ENCODE measurements around the gene TSSK6. TPM values are rescaled to one million over a fixed set of nuclear protein-coding genes. Genes with fewer than 3 reads are reported as not detected.

TSSK6 gene
- total RNA-seq, 1 experiment from 2014 or later: 4.5 TPM

DNA sequence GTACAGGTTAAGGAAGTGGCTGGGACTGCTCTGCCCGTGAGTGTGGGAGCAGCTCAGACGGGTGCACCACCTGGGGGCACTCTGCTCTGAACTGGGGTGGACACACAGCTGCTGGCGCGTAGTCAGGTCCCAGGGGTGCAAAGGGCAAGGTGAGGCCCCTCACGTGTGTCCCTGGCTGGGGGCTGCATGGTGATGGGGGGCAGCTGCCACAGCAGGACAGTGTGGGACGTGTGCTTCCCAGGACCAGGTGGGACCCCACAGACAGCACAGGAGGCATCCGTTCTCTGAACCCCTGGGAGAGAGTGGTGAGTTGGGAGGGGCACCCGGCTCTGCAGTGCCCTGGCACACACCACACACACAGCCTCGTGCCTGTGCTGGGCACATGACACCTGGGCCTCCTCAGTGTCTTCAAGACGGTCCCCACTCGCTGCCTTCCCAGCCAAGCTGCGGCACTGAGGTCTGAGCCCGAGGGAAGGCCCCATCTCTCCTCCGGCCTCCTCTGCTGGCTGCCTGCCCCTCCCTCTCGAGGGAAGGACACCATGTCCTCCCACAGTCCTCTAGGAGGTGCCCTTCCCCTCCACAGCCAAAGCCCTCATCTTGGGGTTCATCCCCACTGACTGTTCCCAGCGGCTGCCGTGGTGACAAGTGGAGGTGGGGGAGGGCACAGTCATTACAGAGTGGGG, 47.5 kb upstream of the TSSK6 start:
- H3K4me3 ChIP-seq (ENCODE audit: low read length): no peak overlapping the region
- ChIA-PET CTCF (no interaction called here), POLR2A (ENCODE audit: unreplicated experiment) (no interaction called here)
- no peak overlapping the region for H3K27ac ChIP-seq (ENCODE audit: low read length)
- H3K4me2 ChIP-seq (ENCODE audit: low read length): no peak overlapping the region
- no peaks in the 10 kb centered on the region for H3K9me3 ChIP-seq (ENCODE audit: low read length)
- no peaks in the 10 kb centered on the region for H3K4me1 ChIP-seq (ENCODE audit: insufficient read depth, low read length)
- intact Hi-C loops (cut with micrococcal nuclease): no loop called here
- DNase-seq (no peak), ATAC-seq (no peak)
- H3K9me2 ChIP-seq (replicated peaks; ENCODE audit: low read length): no peaks in the 10 kb centered on the region
- no peak overlapping the region for H3K9ac ChIP-seq (ENCODE audit: low read length)
- BruUV-seq (replicated peaks): no TSS peak
- H3F3A ChIP-seq (ENCODE audit: low read length, unreplicated experiment): no peaks in the 10 kb centered on the region
- H3K79me2 ChIP-seq (ENCODE audit: low read length): no peaks in the 10 kb centered on the region
- H2AFZ ChIP-seq (ENCODE audit: low read length): no peak overlapping the region
- peaks cover 6% of the 10 kb centered on the region; the same call in 1 of the 2 replicates for H3K36me3 ChIP-seq (ENCODE audit: low read depth, low read length)
- TF ChIP-seq CTCF (conservative IDR thresholded peaks at IDR 0.05; ENCODE audit: low read depth, low read length): 0 out of 2 replicates have a peak, but pooled peaks have one; percentile 18
- TF ChIP-seq EZH2 (IDR thresholded peaks at IDR 0.05; ENCODE audit: low read length, unreplicated experiment): no peak
- no peaks in the 10 kb centered on the region for H3K27me3 ChIP-seq (ENCODE audit: low read length)
- H4K20me1 ChIP-seq (ENCODE audit: low read length): no peaks in the 10 kb centered on the region

- H3K9me3 ChIP-seq (ENCODE audit: low read length): no peaks in the 10 kb centered on the region
- H3K4me2 ChIP-seq (ENCODE audit: low read length): no peak overlapping the region
- H3K79me2 ChIP-seq (ENCODE audit: low read length): no peaks in the 10 kb centered on the region
- no peaks in the 10 kb centered on the region for H3K9me2 ChIP-seq (replicated peaks; ENCODE audit: low read length)
- no peak for DNase-seq
- BruUV-seq (replicated peaks): no TSS peak
- no peak overlapping the region for H2AFZ ChIP-seq (ENCODE audit: low read length)
- ATAC-seq: no peak
- no peaks in the 10 kb centered on the region for H3K27me3 ChIP-seq (ENCODE audit: low read length)
- no peak overlapping the region for H3K9ac ChIP-seq (ENCODE audit: low read length)
- H3F3A ChIP-seq (ENCODE audit: low read length, unreplicated experiment): no peaks in the 10 kb centered on the region
- no peaks in the 10 kb centered on the region for H4K20me1 ChIP-seq (ENCODE audit: low read length)
- no peak for TF ChIP-seq CTCF (conservative IDR thresholded peaks at IDR 0.05; ENCODE audit: low read depth, low read length)
- TF ChIP-seq EZH2phosphoT487 (IDR thresholded peaks at IDR 0.05; ENCODE audit: borderline replicate concordance, low read length): no peak
- TF ChIP-seq EZH2 (IDR thresholded peaks at IDR 0.05; ENCODE audit: low read length, unreplicated experiment): no peak
- no peak overlapping the region for H3K4me3 ChIP-seq (ENCODE audit: low read length)
- intact Hi-C loops (cut with micrococcal nuclease): no loop called here
- H3K27ac ChIP-seq (ENCODE audit: low read length): no peak overlapping the region
- POLR2A ChIA-PET (ENCODE audit: unreplicated experiment): no interaction called here
- CTCF ChIA-PET: no interaction called here
- no peaks in the 10 kb centered on the region for H3K4me1 ChIP-seq (ENCODE audit: insufficient read depth, low read length)
- H3K36me3 ChIP-seq (ENCODE audit: low read depth, low read length): peaks cover 6% of the 10 kb centered on the region; the same call in 1 of the 2 replicates
Measured at GRCh38 chr19:19561946-19562664, 46.8 kb upstream of the TSSK6 start.

DNA sequence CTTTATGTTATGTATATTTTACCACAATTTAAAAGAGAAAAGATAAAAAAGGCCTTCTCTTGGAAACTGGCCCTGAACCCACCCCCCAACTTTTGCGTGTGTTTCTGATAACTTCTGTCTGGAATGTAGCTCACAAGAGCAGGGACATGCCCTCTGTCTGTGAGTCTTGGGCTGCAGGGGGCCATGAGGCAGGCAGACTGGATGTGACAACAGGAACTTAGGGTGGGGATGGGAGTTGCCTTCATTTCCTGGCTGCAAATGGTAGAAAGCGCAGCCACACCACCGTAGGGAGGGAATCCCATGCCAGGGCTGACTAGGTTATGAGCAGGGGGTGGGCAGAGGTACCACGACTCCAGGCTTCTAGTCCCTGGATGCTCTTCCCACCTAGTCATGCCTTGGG, 44.6 kb upstream of the TSSK6 start:
- H3K79me2 ChIP-seq (ENCODE audit: low read length): no peaks in the 10 kb centered on the region
- no peaks in the 10 kb centered on the region for H3F3A ChIP-seq (ENCODE audit: low read length, unreplicated experiment)
- intact Hi-C loops (cut with micrococcal nuclease): no loop called here
- H3K4me1 ChIP-seq (ENCODE audit: insufficient read depth, low read length): no peaks in the 10 kb centered on the region
- no peaks in the 10 kb centered on the region for H3K27me3 ChIP-seq (ENCODE audit: low read length)
- H3K9me2 ChIP-seq (replicated peaks; ENCODE audit: low read length): no peaks in the 10 kb centered on the region
- no peak overlapping the region for H3K27ac ChIP-seq (ENCODE audit: low read length)
- peaks cover 5% of the 10 kb centered on the region; the same call in 1 of the 2 replicates for H3K36me3 ChIP-seq (ENCODE audit: low read depth, low read length)
- H4K20me1 ChIP-seq (ENCODE audit: low read length): no peaks in the 10 kb centered on the region
- no peak overlapping the region for H3K4me3 ChIP-seq (ENCODE audit: low read length)
- no peak for TF ChIP-seq EZH2 (IDR thresholded peaks at IDR 0.05; ENCODE audit: low read length, unreplicated experiment)
- no peak for TF ChIP-seq CTCF (conservative IDR thresholded peaks at IDR 0.05; ENCODE audit: low read depth, low read length)
- TF ChIP-seq EZH2phosphoT487 (IDR thresholded peaks at IDR 0.05; ENCODE audit: borderline replicate concordance, low read length): no peak
- no peak overlapping the region for H3K4me2 ChIP-seq (ENCODE audit: low read length)
- ChIA-PET CTCF (no interaction called here), POLR2A (ENCODE audit: unreplicated experiment) (no interaction called here)
- no TSS peak for BruUV-seq (replicated peaks)
- no peak overlapping the region for H3K9ac ChIP-seq (ENCODE audit: low read length)
- no peak overlapping the region for H2AFZ ChIP-seq (ENCODE audit: low read length)
- ATAC-seq (no peak), DNase-seq (no peak)
- H3K9me3 ChIP-seq (ENCODE audit: low read length): no peaks in the 10 kb centered on the region

Measured in PC-3 (cell line).